Calu3 (cell line): Measurements from ENCODE around the gene FBXW2. TPM values are rescaled to one million over a fixed set of nuclear protein-coding genes. Genes with fewer than 3 reads are reported as not detected.
"Not testable (repeated sequence)": the region's sequence is repeated elsewhere in the genome, so short reads cannot be mapped to it uniquely, and the experiment has no call there.

Experiments used
- BruUV-seq: library from RNA; stranded (reverse); fragments of 400-500 nt; replicated peaks from 2 replicates; lab custom pipeline; 2021; lab: Mats Ljungman, UMichigan
- CTCF ChIA-PET: fragments of 300-600 bp; sonication (Branson Sonifier 250); formaldehyde crosslinking; loops from one replicate; lab custom pipeline; 2022; ENCODE audit warnings: antibody characterized with exemption; lab: Charles Lee
- DNase-seq: peaks from one replicate; pipeline ENCODE4 v3.0.0; 2022
- H3K27ac Mint-ChIP-seq: one replicate; pipeline ENCODE4 v1.8.0; 2022; ENCODE audit warnings: mixed read lengths; ENCODE audit not compliant: unreplicated experiment
- H3K27me3 Mint-ChIP-seq: one replicate; pipeline ENCODE4 v1.8.0; 2022; ENCODE audit warnings: mixed read lengths; ENCODE audit not compliant: unreplicated experiment
- H3K36me3 Mint-ChIP-seq: one replicate; pipeline ENCODE4 v1.8.0; 2022; ENCODE audit warnings: mild to moderate bottlenecking, moderate library complexity, mixed read lengths; ENCODE audit not compliant: insufficient read depth, unreplicated experiment
- H3K4me1 Mint-ChIP-seq: one replicate; pipeline ENCODE4 v1.8.0; 2022; ENCODE audit warnings: mild to moderate bottlenecking, low read depth, mixed read lengths; ENCODE audit not compliant: unreplicated experiment
- H3K4me3 Mint-ChIP-seq: one replicate; pipeline ENCODE4 v1.8.0; 2022; ENCODE audit warnings: mild to moderate bottlenecking, low read depth, moderate library complexity, mixed read lengths; ENCODE audit not compliant: unreplicated experiment
- H3K9me3 Mint-ChIP-seq: one replicate; pipeline ENCODE4 v1.8.0; 2022; ENCODE audit warnings: low read depth, mixed read lengths; ENCODE audit not compliant: unreplicated experiment
- intact Hi-C: fragments of 100-400 bp; cut with micrococcal nuclease; formaldehyde crosslinking; loops from one replicate; pipeline ENCODE4 v1.10.0; 2022; ENCODE audit not compliant: unreplicated experiment
- total RNA-seq: library from RNA; stranded (reverse); gene quantifications from 2 replicates; pipeline ENCODE4 v1.2.3, GENCODE V29; 2022
- TF ChIP-seq, protein P1 (sequence below): fragments of 200-600 bp; IDR thresholded peaks from one replicate; pipeline ENCODE4 v1.8.0; 2022; ENCODE audit warnings: antibody characterized with exemption; ENCODE audit not compliant: unreplicated experiment

FBXW2 gene
- total RNA-seq, 1 experiment from 2014 or later: 44.8 TPM

DNA sequence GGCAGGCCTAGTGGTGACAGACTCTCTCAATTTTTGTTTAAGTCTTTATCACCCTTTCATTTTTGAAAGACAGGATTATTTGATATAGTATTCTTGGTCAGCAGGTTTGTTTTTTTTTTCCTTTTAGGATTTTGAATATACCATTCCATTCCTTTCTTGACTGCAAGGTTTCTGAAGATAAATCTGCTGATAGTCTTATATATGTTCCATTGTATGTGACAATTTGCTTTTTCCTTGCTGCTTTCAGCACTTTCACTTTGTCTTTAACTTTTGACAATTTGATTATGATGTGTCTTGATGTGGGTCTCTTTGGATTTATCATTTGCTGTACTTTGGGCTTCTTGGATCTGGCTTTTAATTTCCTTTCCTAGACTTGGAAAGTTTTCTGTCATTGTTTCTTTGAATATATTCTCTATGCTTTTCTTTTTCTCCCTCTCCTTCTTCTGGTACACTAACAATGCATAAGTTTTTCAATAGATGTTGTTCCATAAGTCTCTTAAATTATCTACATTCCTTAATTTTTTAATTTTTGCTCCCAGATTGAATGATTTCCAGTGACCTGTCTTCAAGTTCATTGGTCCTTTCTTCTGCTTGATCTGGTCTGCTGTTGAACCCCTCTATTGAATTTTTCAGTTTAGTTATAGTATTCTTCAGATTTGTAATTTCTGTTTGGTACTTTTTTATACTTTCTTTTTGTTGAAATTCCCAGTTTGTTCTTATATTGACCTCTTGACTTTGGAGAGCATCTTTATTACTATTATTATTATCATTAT, 14.6 kb upstream of the FBXW2 start:
- H3K4me3 Mint-ChIP-seq: no peak overlapping the region
- no peaks in the 10 kb centered on the region for H3K4me1 Mint-ChIP-seq
- TF ChIP-seq, protein P1, sequence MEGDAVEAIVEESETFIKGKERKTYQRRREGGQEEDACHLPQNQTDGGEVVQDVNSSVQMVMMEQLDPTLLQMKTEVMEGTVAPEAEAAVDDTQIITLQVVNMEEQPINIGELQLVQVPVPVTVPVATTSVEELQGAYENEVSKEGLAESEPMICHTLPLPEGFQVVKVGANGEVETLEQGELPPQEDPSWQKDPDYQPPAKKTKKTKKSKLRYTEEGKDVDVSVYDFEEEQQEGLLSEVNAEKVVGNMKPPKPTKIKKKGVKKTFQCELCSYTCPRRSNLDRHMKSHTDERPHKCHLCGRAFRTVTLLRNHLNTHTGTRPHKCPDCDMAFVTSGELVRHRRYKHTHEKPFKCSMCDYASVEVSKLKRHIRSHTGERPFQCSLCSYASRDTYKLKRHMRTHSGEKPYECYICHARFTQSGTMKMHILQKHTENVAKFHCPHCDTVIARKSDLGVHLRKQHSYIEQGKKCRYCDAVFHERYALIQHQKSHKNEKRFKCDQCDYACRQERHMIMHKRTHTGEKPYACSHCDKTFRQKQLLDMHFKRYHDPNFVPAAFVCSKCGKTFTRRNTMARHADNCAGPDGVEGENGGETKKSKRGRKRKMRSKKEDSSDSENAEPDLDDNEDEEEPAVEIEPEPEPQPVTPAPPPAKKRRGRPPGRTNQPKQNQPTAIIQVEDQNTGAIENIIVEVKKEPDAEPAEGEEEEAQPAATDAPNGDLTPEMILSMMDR: no peak
- CTCF ChIA-PET: no interaction called here
- no peak for DNase-seq
- intact Hi-C loops: no loop called here
- BruUV-seq: no TSS peak
- no peaks in the 10 kb centered on the region for H3K36me3 Mint-ChIP-seq
- peaks cover 14% of the 10 kb centered on the region for H3K9me3 Mint-ChIP-seq
- H3K27ac Mint-ChIP-seq: no peak overlapping the region
- H3K27me3 Mint-ChIP-seq: no peaks in the 10 kb centered on the region

- CTCF ChIA-PET, BruUV-seq, DNase-seq, H3K36me3 Mint-ChIP-seq, H3K27ac Mint-ChIP-seq, H3K4me1 Mint-ChIP-seq, H3K27me3 Mint-ChIP-seq, H3K4me3 Mint-ChIP-seq, intact Hi-C loops: not testable (repeated sequence)
- H3K9me3 Mint-ChIP-seq: peaks cover 14% of the 10 kb centered on the region
Observed at GRCh38 chr9:120804784-120805363, 11.7 kb upstream of the FBXW2 start.

DNA sequence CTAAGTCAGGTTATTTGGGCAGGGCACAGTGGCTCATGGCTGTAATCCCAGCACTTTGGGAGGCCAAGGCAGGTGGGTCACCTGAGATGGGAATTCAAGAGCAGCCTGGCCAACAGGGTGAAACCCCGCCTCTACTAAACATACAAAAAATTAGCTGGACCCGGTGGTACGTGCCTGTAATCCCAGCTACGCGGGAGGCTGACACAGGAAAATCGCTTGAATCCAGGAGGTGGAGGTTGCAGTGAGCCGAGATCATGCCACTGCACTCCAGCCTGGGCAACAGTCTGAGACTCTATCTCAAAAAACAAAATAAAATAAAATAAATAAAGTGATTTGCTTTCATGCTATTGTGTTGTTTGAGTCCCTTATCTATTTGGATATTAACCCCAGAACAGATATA, 8.2 kb upstream of the FBXW2 start:
- intact Hi-C loops: no loop called here
- no TSS peak for BruUV-seq
- TF ChIP-seq, protein P1: no peak
- Mint-ChIP-seq H3K27me3 (no peaks in the 10 kb centered on the region), H3K36me3 (no peaks in the 10 kb centered on the region), H3K27ac (no peak overlapping the region), H3K4me1 (no peaks in the 10 kb centered on the region), H3K9me3 (peaks cover 10% of the 10 kb centered on the region), H3K4me3 (no peak overlapping the region)
- no peak for DNase-seq
- CTCF ChIA-PET: no interaction called here

DNA sequence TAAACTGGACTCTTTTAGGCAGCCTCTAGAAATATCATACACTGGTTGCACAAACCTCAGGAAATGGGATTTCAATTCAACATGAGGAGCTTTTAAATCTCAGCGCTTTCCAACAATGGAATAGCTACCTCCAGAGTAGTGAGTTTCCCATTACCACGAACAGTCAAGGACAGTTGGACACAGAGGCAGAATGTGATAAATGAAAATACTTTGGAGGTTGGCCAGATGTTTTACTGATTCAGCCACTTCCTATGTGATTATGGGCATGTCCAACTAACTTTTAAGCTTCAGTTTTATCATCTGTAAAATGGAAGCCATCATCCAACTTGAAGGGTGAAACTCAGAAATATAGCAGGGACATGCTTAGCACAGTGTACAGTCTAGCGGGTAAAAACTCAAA, 2.1 kb downstream of the FBXW2 start:
- no peak overlapping the region for H3K27ac Mint-ChIP-seq
- CTCF ChIA-PET: interaction anchor here (0.5 kb wide), 1 partner anchor 8 kb away, joined by 3 read pairs; no protein-coding TSS in a partner anchor
- BruUV-seq: no TSS peak
- intact Hi-C loops: no loop called here
- H3K36me3 Mint-ChIP-seq: peaks cover 26% of the 10 kb centered on the region
- DNase-seq: no peak
- no peak overlapping the region for H3K4me3 Mint-ChIP-seq
- no peaks in the 10 kb centered on the region for H3K27me3 Mint-ChIP-seq
- TF ChIP-seq, protein P1: no peak
- H3K9me3 Mint-ChIP-seq: no peaks in the 10 kb centered on the region
- no peaks in the 10 kb centered on the region for H3K4me1 Mint-ChIP-seq

DNA sequence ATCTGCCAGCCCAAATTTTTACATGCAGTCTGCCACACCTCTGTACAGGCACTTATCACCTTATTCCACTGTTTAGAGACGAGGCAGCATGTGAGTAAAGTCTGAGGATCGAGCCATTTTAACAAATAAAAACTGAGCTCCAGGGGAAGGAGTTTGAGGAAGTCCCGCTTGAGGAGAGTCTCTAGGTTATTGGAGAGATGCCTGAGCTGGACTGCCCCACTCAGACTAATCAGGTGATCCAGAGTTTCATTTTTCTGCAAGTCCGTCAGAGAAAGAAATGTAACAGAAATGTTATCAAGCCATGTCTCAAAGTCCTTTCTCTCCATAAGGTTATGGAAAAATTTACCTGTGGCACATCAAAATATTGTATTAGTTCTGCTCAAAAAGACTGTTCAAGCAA, 5.3 kb downstream of the FBXW2 start:
- CTCF ChIA-PET: no interaction called here
- no peak for DNase-seq
- intact Hi-C loops: no loop called here
- TF ChIP-seq, protein P1: no peak
- H3K27me3 Mint-ChIP-seq: no peaks in the 10 kb centered on the region
- peaks cover 20% of the 10 kb centered on the region for H3K36me3 Mint-ChIP-seq
- BruUV-seq: no TSS peak
- no peaks in the 10 kb centered on the region for H3K4me1 Mint-ChIP-seq
- no peak overlapping the region for H3K27ac Mint-ChIP-seq
- no peaks in the 10 kb centered on the region for H3K9me3 Mint-ChIP-seq
- no peak overlapping the region for H3K4me3 Mint-ChIP-seq
